HepG2 (cell line): ENCODE measurements around the gene CCDC117. TPM values are rescaled to one million over a fixed set of nuclear protein-coding genes. Genes with fewer than 3 reads are reported as not detected.

Source experiments
- DZIP1 ChIP-seq: sonication (generic); formaldehyde crosslinking; IDR thresholded peaks from 2 replicates; pipeline ENCODE4 v1.5.0; 2020; ENCODE audit warnings: mild to moderate bottlenecking, missing genetic modification reagents
- MYNN ChIP-seq: sonication (generic); formaldehyde crosslinking; IDR thresholded peaks from 2 replicates; pipeline ENCODE4 v1.4.0; 2020; ENCODE audit warnings: mild to moderate bottlenecking, low read depth, missing genetic modification reagents
- RXRB ChIP-seq: IDR thresholded peaks from 2 replicates; pipeline ENCODE4 v1.6.1; 2016; ENCODE audit warnings: borderline replicate concordance, missing genetic modification reagents, missing compliant biosample characterization
- ZBTB21 ChIP-seq: sonication (generic); formaldehyde crosslinking; IDR thresholded peaks from 2 replicates; pipeline ENCODE4 v1.4.0; 2020; ENCODE audit warnings: missing genetic modification reagents
- ZBTB38 ChIP-seq: sonication (generic); formaldehyde crosslinking; IDR thresholded peaks from 2 replicates; pipeline ENCODE4 v1.5.1; 2020; ENCODE audit warnings: mild to moderate bottlenecking, missing genetic modification reagents
- ZNF232 ChIP-seq: sonication (generic); formaldehyde crosslinking; IDR thresholded peaks from 2 replicates; pipeline ENCODE4 v1.4.0; 2020; ENCODE audit warnings: missing genetic modification reagents, borderline replicate concordance
- ZNF280B ChIP-seq: sonication (generic); formaldehyde crosslinking; IDR thresholded peaks from 2 replicates; pipeline ENCODE4 v1.5.0; 2020; ENCODE audit warnings: missing genetic modification reagents, mild to moderate bottlenecking, borderline replicate concordance
- ZNF362 ChIP-seq: sonication (generic); formaldehyde crosslinking; IDR thresholded peaks from 2 replicates; pipeline ENCODE4 v1.4.0; 2020; ENCODE audit warnings: missing genetic modification reagents, mild to moderate bottlenecking, borderline replicate concordance
- ZNF414 ChIP-seq: sonication (generic); formaldehyde crosslinking; IDR thresholded peaks from 2 replicates; pipeline ENCODE4 v1.5.0; 2020; ENCODE audit warnings: missing genetic modification reagents
- ZNF567 ChIP-seq: sonication (generic); formaldehyde crosslinking; IDR thresholded peaks from 2 replicates; pipeline ENCODE4 v1.8.1; 2023; ENCODE audit warnings: mild to moderate bottlenecking, missing genetic modification reagents, borderline replicate concordance
- ZNF878 ChIP-seq: sonication (generic); formaldehyde crosslinking; IDR thresholded peaks from 2 replicates; pipeline ENCODE4 v1.8.1; 2023; ENCODE audit warnings: mild to moderate bottlenecking, missing genetic modification reagents, moderate library complexity
- polyA plus RNA-seq, 8 experiments: library from polyadenylated mRNA; depleted of rRNA in 3 of 8; stranded (reverse) in 7 of 8; unstranded in 1 of 8; fragments of >200 nt; fragmentation: Illumina TruSeq in 4 of 8; extraction: Trizol in 4 of 8; gene quantifications; 2 replicates each; pipeline versions ENCODE4 v1.2.1 to v1.2.3, GENCODE V29; 2011 to 2016; ENCODE audit warnings: low read depth in 4 of 8, missing spikeins in 1 of 8, mixed read lengths in 1 of 8; ENCODE audit not compliant: insufficient read depth in 1 of 8
- total RNA-seq, 5 experiments: library from RNA; depleted of rRNA; stranded (reverse); fragments of >200 nt; fragmentation: Illumina TruSeq; extraction: Trizol; gene quantifications; 2 replicates each; pipeline ENCODE4 v1.2.3, GENCODE V29; 2016; ENCODE audit warnings: low read depth in 1 of 5
- TF ChIP-seq, protein P1 (sequence below): sonication (generic); formaldehyde crosslinking; IDR thresholded peaks from 2 replicates; pipeline ENCODE4 v1.8.0; 2022; ENCODE audit warnings: missing genetic modification reagents, mild to moderate bottlenecking, borderline replicate concordance
- TF ChIP-seq, protein P2 (sequence below): sonication (generic); formaldehyde crosslinking; IDR thresholded peaks from 2 replicates; pipeline ENCODE4 v1.5.0; 2020; ENCODE audit warnings: mild to moderate bottlenecking, missing genetic modification reagents
- TF ChIP-seq, protein P3 (sequence below): sonication (generic); formaldehyde crosslinking; IDR thresholded peaks from 2 replicates; pipeline ENCODE4 v1.8.1; 2023; ENCODE audit warnings: mild to moderate bottlenecking, missing genetic modification reagents, borderline replicate concordance
- TF ChIP-seq, protein P4 (sequence below): sonication (generic); formaldehyde crosslinking; IDR thresholded peaks from 2 replicates; pipeline ENCODE4 v1.8.0; 2022; ENCODE audit warnings: missing genetic modification reagents, mild to moderate bottlenecking, inconsistent platforms, borderline replicate concordance

Gene CCDC117
- total and polyA plus RNA-seq, 2 of the 13 experiments (the other 11 are each of a cell fraction or from before 2014, with no cell fraction given) = 12.6 to 34.2 TPM

- 0 out of 2 replicates have a peak, but pooled peaks have one; percentile 28 for TF ChIP-seq ZBTB38 (CRISPR knock-in tag)
- 0 out of 2 replicates have a peak, but pooled peaks have one; percentile 42 for TF ChIP-seq DZIP1 (CRISPR knock-in tag)
- no peak for TF ChIP-seq ZBTB21 (CRISPR knock-in tag)
- no peak for TF ChIP-seq MYNN
- TF ChIP-seq, protein P1, sequence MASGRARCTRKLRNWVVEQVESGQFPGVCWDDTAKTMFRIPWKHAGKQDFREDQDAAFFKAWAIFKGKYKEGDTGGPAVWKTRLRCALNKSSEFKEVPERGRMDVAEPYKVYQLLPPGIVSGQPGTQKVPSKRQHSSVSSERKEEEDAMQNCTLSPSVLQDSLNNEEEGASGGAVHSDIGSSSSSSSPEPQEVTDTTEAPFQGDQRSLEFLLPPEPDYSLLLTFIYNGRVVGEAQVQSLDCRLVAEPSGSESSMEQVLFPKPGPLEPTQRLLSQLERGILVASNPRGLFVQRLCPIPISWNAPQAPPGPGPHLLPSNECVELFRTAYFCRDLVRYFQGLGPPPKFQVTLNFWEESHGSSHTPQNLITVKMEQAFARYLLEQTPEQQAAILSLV (CRISPR knock-in tag) = no peak
- no peak; the same call in 1 of the 2 replicates for TF ChIP-seq ZNF414 (CRISPR knock-in tag)
- TF ChIP-seq ZNF280B (CRISPR knock-in tag) = no peak
- no peak for TF ChIP-seq ZNF567
- TF ChIP-seq RXRB (CRISPR knock-in tag) = peak; percentile 92
- TF ChIP-seq ZNF878 (CRISPR knock-in tag) = no peak
- peak; percentile 75; the same call in 1 of the 2 replicates for TF ChIP-seq ZNF232
- TF ChIP-seq, protein P2, sequence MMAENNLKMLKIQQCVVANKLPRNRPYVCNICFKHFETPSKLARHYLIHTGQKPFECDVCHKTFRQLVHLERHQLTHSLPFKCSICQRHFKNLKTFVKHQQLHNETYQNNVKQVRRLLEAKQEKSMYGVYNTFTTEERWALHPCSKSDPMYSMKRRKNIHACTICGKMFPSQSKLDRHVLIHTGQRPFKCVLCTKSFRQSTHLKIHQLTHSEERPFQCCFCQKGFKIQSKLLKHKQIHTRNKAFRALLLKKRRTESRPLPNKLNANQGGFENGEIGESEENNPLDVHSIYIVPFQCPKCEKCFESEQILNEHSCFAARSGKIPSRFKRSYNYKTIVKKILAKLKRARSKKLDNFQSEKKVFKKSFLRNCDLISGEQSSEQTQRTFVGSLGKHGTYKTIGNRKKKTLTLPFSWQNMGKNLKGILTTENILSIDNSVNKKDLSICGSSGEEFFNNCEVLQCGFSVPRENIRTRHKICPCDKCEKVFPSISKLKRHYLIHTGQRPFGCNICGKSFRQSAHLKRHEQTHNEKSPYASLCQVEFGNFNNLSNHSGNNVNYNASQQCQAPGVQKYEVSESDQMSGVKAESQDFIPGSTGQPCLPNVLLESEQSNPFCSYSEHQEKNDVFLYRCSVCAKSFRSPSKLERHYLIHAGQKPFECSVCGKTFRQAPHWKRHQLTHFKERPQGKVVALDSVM = peak; percentile 63; the same call in 1 of the 2 replicates
- peak; percentile 73; the same call in 1 of the 2 replicates for TF ChIP-seq ZNF362 (CRISPR knock-in tag)
- TF ChIP-seq, protein P3, sequence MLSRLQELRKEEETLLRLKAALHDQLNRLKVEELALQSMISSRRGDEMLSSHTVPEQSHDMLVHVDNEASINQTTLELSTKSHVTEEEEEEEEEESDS (CRISPR knock-in tag) = no peak
- TF ChIP-seq, protein P4, sequence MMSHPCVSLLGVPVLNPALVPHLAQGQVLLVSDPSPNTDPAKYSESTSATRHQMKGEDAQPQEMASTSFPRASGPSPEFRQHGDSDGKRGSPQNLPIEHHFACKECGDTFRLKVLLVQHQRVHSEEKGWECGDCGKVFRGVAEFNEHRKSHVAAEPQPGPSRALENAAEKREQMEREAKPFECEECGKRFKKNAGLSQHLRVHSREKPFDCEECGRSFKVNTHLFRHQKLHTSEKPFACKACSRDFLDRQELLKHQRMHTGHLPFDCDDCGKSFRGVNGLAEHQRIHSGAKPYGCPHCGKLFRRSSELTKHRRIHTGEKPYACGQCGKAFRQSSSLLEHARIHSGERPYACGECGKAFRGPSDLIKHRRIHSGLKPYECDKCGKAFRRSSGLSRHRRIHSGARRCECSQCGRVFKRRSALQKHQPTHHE = no peak
Observed at GRCh38 chr22:28819253-28820096, 47.0 kb downstream of the CCDC117 start (continued).
